Right cardiac atrium (tissue), 5 donors: ENCODE results near the gene SYT8. TPM values are rescaled to one million over a fixed set of nuclear protein-coding genes. Genes with fewer than 3 reads are reported as not detected.
"Not testable (repeated sequence)": the region's sequence is repeated elsewhere in the genome, so short reads cannot be mapped to it uniquely, and the experiment has no call there.

ENCODE experiments used
- ATAC-seq, 2 donors: fragments of 200-7000 bp; cut with Tn5 transposase; one replicate each; pipeline versions ENCODE4 v1.8.0 to v1.9.1; 2020; ENCODE audit warnings: moderate library complexity in 2 of 2, mild to moderate bottlenecking in 1 of 2
- DNase-seq, 3 donors: peaks; one replicate each; pipeline ENCODE4 v3.0.0-alpha.2; 2020
- H3K27ac ChIP-seq: one replicate; pipeline ENCODE4 v1.5.1; 2013; ENCODE audit warnings: mild to moderate bottlenecking, low read length, control low read depth, moderate library complexity
- H3K27me3 ChIP-seq: one replicate; pipeline ENCODE4 v1.6.1; 2013; ENCODE audit not compliant: control insufficient read depth, insufficient read depth
- H3K4me1 ChIP-seq: one replicate; pipeline ENCODE4 v1.6.1; 2013; ENCODE audit warnings: low read length; ENCODE audit not compliant: control insufficient read depth, insufficient read depth
- H3K4me3 ChIP-seq: one replicate; pipeline ENCODE4 v1.5.1; 2013; ENCODE audit warnings: low read length, control low read depth
- H3K9me3 ChIP-seq: one replicate; pipeline ENCODE4 v1.6.1; 2013; ENCODE audit warnings: low read length; ENCODE audit not compliant: control insufficient read depth
- WGBS: extraction: QIAGEN DNeasy Blood & Tissue Kit; methylation state at CpG from one replicate; pipeline ENCODE4 v1.1.7; 2013; 5-methylcytosine and 5-hydroxymethylcytosine counted together
- intact Hi-C, 4 donors: fragments of 100-400 bp; cut with DNase I; formaldehyde crosslinking; loops; one replicate each; pipeline versions ENCODE4 v1.11.0 to v1.14.0; 2022 to 2023
- microRNA-seq, 2 donors: library from miRNA; unstranded; fragments of <30 nt; microRNA quantifications; one replicate each; pipeline ENCODE4 v1.2.0, GENCODE V29; 2020 to 2021
- polyA plus RNA-seq: library from polyadenylated mRNA; stranded (reverse); fragments of 200-250 nt; gene quantifications from one replicate; pipeline ENCODE4 v1.2.3, GENCODE V29; 2013
- total RNA-seq, 4 donors: library from RNA; stranded (reverse); fragmentation: NEBNext Ultra II Directional; extraction: Animal tissue kit (Norgen Biotek cat#: 25700); gene quantifications; one replicate each; pipeline ENCODE4 v1.2.1, GENCODE V29; 2021
- donor health status: healthy with polysubstance abuse.
- donor health status: DM: no; HTN: yes; CAD: no.
- donor health status: DM: no; HTN: no; CAD: no.
- donor health status: DM: no; HTN: yes; CAD: no; lungs with severe emphysema.
- donor health status: DM: yes; HTN: yes; CAD: no.

SYT8 gene
- total and polyA plus RNA-seq, 5 donors = not detected

- no peaks in the 10 kb centered on the region for H3K9me3 ChIP-seq
- no peaks in the 10 kb centered on the region for H3K27me3 ChIP-seq
- H3K4me3 ChIP-seq = no peak overlapping the region
- H3K27ac ChIP-seq = no peak overlapping the region
- ATAC-seq = no peak
- peak in 1 of 3 donors; percentile 41 for DNase-seq
- peaks cover 5% of the 10 kb centered on the region for H3K4me1 ChIP-seq
- 88% methylated on average over 14 of the region's 14 CpGs for WGBS
- intact Hi-C loops = loop anchor here in 3 of 4 donors (5.0 kb wide), 3 partner anchors 34 to 269 kb away; partner anchors contain the start of gene TNNT3 (in 2 of the 3)
Observed at GRCh38 chr11:1883346-1884302, 48.8 kb downstream of the SYT8 start.

- peaks cover 5% of the 10 kb centered on the region for H3K4me1 ChIP-seq
- 96% methylated on average over 5 of the region's 5 CpGs for WGBS
- no peaks in the 10 kb centered on the region for H3K27me3 ChIP-seq
- H3K9me3 ChIP-seq = no peaks in the 10 kb centered on the region
- no peak overlapping the region for H3K4me3 ChIP-seq
- no peak overlapping the region for H3K27ac ChIP-seq
- ATAC-seq = no peak
- intact Hi-C loops = loop anchor here in 3 of 4 donors (5.0 kb wide), 3 partner anchors 33 to 268 kb away; partner anchors contain the start of gene TNNT3 (in 2 of the 3)
- peak in 1 of 3 donors; percentile 8 for DNase-seq
Observed at GRCh38 chr11:1884303-1884700, 49.5 kb downstream of the SYT8 start.

GRCh38 chr11:1886551-1886950, 51.8 kb downstream of the SYT8 start:
- ATAC-seq, H3K4me3 ChIP-seq, H3K27me3 ChIP-seq, H3K4me1 ChIP-seq, H3K9me3 ChIP-seq, H3K27ac ChIP-seq: not testable (repeated sequence)
- intact Hi-C loops = loop anchor here in 1 of 4 donors (5.0 kb wide), 1 partner anchor 44 kb away; no protein-coding TSS in a partner anchor
- peak in 1 of 3 donors; percentile 33 for DNase-seq
- 93% methylated on average over 13 of the region's 13 CpGs for WGBS

Small RNA genes within 50 kb of the gene (microRNA-seq; reads per million reads assigned to microRNA genes)
- 0 reads per million in 2 donors for gene MIR4298
- 0 to 0.54 reads per million in 2 donors for gene MIR7847

Other genes with a start within 250 kb of the SYT8 start
- gene KRTAP5-1, start 249.7 kb upstream of the SYT8 start, total RNA-seq = not detected
- not detected for gene KRTAP5-1, start 249.7 kb upstream of the SYT8 start, polyA plus RNA-seq
- not detected for gene KRTAP5-2, start 236.7 kb upstream of the SYT8 start, total RNA-seq
- gene KRTAP5-2, start 236.7 kb upstream of the SYT8 start, polyA plus RNA-seq = not detected
- gene KRTAP5-3, start 226.5 kb upstream of the SYT8 start, total RNA-seq = not detected
- not detected for gene KRTAP5-3, start 226.5 kb upstream of the SYT8 start, polyA plus RNA-seq
- not detected for gene KRTAP5-4, start 212.9 kb upstream of the SYT8 start, total RNA-seq
- not detected for gene KRTAP5-4, start 212.9 kb upstream of the SYT8 start, polyA plus RNA-seq
- not detected for gene KRTAP5-5, start 205.2 kb upstream of the SYT8 start, total RNA-seq
- not detected for gene KRTAP5-5, start 205.2 kb upstream of the SYT8 start, polyA plus RNA-seq
- gene KRTAP5-6, start 137.8 kb upstream of the SYT8 start, total RNA-seq = not detected
- gene KRTAP5-6, start 137.8 kb upstream of the SYT8 start, polyA plus RNA-seq = not detected
- 1 to 10 TPM in 1 of 4 donors, under 1 TPM in 3; 0.48 to 1.0 (median 0.59) TPM for gene IFITM10, start 84.4 kb upstream of the SYT8 start, total RNA-seq
- 0.25 TPM for gene IFITM10, start 84.4 kb upstream of the SYT8 start, polyA plus RNA-seq
- gene CTSD, start 71.1 kb upstream of the SYT8 start, total RNA-seq = 100 to 1,000 TPM; 674 to 717 (median 700) TPM
- gene CTSD, start 71.1 kb upstream of the SYT8 start, polyA plus RNA-seq = 748 TPM
- not detected for gene TNNI2, start 4.0 kb downstream of the SYT8 start, total RNA-seq
- gene TNNI2, start 4.0 kb downstream of the SYT8 start, polyA plus RNA-seq = not detected
- 10 to 100 TPM in 3 of 4 donors, 1 to 10 TPM in 1; 7.6 to 18.3 (median 14.8) TPM for gene LSP1, start 18.1 kb downstream of the SYT8 start, total RNA-seq
- gene LSP1, start 18.1 kb downstream of the SYT8 start, polyA plus RNA-seq = 11.7 TPM
- under 1 TPM; 0.11 to 0.82 (median 0.24) TPM for gene PRR33, start 56.9 kb downstream of the SYT8 start, total RNA-seq
- gene PRR33, start 56.9 kb downstream of the SYT8 start, polyA plus RNA-seq = 0.81 TPM
- 10 to 100 TPM in 3 of 4 donors, 1 to 10 TPM in 1; 9.0 to 58.7 (median 34.1) TPM for gene TNNT3, start 84.7 kb downstream of the SYT8 start, total RNA-seq
- gene TNNT3, start 84.7 kb downstream of the SYT8 start, polyA plus RNA-seq = 63.1 TPM
- gene MRPL23, start 112.3 kb downstream of the SYT8 start, total RNA-seq = 100 to 1,000 TPM in 1 of 4 donors, 10 to 100 TPM in 3; 47.1 to 102 (median 74.8) TPM
- 108 TPM for gene MRPL23, start 112.3 kb downstream of the SYT8 start, polyA plus RNA-seq
- gene H19, start 162.9 kb downstream of the SYT8 start, total RNA-seq = 100 to 1,000 TPM; 279 to 500 (median 401) TPM
- gene H19, start 162.9 kb downstream of the SYT8 start, polyA plus RNA-seq = 813 TPM